GM18511 (cell line): ENCODE results near the gene IQCF2.
"Not testable (repeated sequence)": the region's sequence is repeated elsewhere in the genome, so short reads cannot be mapped to it uniquely, and the experiment has no call there.

ENCODE experiments used
- ATAC-seq: cut with Tn5 transposase; IDR thresholded peaks from one replicate; pipeline ENCODE4 v1.9.1; 2021; ENCODE audit warnings: mild to moderate bottlenecking, moderate library complexity; ENCODE audit not compliant: unreplicated experiment

The IQCF2 gene

GRCh38 chr3:51860703-51861665, at the start of gene IQCF2:
TSS of gene IQCF2 (plus strand) at chr3:51861615. CDS start at chr3:51861667, 52 bp downstream.
- no peak for ATAC-seq

DNA sequence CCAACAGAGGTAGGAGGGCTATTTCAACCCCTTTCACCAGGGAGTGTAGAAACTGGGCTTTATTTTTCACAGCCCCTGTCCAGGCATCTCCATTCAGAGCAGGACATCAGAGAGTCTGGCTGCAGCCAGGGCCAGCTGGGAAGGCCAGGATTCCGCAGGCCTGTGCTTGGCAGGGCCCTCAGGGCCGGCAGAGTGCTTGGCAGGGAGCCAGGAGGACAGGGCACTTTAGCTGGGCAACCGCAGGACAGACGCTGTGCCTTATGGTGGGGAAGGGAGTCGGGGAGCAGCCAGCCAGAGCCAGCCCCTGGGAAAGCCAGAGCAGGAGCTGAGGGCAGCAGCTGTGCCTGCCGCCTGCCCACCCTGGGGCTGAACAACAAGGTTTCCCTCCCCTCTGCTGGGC, 47.9 kb upstream of the IQCF2 start:
- no peak for ATAC-seq

DNA sequence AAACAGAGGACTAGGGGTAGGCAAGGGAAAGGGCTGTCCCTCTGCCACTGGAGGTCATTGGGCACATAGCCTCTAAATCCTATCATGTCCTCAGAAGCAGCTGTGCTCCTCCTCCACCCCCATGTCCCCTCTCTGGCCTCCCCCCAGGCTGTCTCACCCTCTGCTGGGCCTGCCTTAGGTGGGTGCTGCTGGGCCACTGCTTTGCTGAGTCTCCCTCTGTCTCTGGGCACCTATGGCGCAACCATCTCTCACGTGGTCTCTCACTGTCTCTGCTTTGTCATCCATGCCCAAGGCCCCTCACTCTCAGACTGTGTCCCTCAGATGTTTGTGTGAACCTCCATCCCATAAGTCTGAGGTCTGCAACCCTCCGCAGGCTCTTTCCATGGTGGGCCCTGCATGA, 47.4 kb upstream of the IQCF2 start:
- ATAC-seq: no peak

DNA sequence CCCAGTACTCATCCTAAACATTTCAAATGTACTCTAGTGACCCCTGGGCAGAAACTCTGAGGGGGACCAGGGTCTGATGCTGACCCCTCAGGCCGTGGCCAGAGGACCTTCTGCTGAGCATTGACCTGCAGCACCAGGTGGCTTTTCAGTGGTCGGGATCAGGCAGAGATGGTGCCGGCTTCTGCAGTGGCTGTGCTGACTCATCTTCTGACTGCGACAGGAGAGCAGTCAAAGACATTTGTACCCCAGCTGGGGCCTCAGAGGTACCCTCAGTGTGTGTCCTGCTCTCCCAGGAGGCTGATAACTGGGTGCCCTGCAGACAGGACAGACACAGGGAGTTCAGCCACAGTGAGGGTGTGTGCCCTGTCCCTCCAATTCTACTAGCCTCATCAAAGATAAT, 45.8 kb upstream of the IQCF2 start:
- no peak for ATAC-seq

DNA sequence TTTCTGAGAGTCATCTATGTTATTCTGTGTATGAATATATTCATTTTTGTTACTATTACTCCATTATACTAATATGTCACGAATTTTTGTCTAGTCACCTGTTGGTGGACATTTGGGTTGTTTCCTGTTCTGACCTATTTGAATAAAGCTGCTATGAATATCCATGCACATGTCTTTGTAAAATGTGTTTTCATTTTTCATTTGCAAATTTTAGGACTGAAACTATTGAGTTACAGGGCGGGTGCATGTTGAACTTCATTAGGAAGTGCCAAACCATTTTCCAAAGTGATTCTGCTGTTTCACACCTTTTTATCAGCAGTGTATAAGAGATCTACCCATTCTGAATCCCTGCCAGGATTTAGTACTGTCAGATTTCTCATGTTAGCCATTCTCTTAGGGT, 44.7 kb upstream of the IQCF2 start:
- ATAC-seq: no peak

DNA sequence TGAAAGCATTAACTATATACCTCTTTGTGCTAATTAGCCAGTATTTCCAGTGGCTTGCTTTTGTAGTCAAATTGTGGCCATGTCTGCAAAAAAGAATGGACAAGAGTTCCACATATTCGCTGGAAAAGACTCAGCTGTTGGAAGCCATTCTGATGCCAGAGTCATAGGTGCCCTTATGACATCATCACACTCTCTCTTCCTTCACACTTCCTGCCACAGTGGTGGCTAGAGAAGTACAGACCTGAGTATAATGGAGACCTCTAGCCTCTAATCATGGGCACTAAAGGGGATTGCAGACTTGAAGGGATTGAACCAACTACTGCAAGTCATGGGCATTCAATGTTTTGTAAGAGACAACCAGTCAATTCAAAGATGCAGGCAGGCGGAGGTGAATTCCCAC, 44.0 kb upstream of the IQCF2 start:
- no peak for ATAC-seq

DNA sequence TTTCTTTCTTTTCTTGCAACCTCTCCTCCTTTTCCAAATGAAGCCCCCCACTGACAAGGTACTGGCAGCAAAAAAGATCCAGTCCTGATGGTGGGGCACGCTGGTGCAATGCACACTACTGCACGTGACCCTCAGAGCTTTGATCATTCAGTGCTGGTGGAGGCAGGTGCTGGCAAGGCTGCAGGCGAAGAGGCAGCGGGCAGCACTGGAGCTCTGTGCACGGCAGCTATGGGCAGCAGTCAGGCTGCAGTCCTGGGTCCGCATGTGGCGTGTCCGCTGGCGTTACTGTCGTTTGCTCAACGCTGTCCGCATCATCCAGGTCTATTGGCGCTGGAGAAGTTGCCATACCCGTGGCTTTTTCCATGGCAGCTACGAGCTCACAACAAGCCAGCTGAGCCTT, 42.3 kb upstream of the IQCF2 start:
- no peak for ATAC-seq

DNA sequence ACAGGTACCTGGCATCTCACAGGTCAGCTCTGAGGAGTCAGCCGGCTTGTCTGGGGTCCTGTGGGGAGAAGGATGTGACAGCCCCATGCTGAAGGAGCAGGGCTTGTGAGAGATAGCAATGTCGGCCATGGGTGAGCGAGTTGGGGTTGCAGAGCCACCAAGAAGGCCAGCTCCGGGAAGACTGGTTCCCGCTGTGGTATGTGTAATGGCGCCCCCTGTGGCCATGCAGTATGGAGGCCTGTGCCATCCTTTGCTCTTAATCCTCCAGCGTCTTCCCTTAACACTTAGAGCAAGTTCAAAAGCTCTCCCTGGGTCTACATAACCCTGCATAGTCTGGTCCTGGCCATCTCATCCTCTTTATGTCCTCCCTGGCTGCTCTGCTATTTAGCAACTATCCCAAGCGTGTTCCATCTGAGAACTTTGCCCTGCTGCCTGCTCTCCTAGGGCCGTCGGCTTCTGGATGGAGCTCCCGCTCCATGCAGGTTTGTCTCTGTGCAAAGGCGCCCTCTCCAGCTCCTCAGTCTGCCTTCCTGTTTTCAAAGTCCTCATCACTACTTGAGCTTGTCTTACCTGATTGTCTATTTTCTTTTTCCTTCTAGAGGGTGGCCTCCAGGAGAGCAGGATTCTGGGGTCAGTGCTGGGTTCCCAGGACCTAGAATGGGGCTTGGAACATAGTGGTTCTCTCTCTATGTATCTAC, 41.6 kb upstream of the IQCF2 start:
- no peak for ATAC-seq

- ATAC-seq: no peak
Measured at GRCh38 chr3:51828297-51828696, 33.1 kb upstream of the IQCF2 start.

DNA sequence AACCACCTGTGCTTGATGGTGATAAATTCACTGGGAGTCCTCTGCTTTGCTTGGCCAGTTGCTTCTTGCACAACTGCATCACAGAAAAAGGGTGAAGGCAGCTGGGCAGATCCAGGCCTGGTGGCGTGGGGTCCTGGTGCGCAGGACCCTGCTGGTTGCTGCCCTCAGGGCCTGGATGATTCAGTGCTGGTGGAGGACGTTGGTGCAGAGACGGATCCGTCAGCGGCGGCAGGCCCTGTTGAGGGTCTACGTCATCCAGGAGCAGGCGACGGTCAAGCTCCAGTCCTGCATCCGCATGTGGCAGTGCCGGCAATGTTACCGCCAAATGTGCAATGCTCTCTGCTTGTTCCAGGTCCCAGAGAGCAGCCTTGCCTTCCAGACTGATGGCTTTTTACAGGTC, 31.1 kb upstream of the IQCF2 start:
- no peak for ATAC-seq

- ATAC-seq: no peak
Measured at GRCh38 chr3:51830836-51831385, 30.5 kb upstream of the IQCF2 start.

DNA sequence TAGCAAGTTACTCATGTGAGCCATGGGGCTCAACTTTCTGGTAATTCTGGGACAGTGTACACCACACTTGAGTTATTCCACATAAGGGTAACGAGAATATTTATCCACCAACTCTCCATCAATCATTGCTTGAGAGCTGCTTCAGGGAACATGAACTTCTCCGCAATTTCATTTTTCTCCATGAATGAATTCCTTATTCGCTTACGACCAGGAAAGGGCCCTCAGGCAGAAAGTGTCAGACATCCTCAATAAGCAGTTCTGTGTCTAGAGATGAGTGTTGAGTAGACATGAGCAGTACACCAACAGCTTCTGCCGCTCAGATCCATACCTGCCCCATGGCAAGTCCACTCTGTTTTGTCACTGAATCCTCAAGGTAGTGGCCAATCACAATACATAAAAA, 24.8 kb upstream of the IQCF2 start:
- ATAC-seq: no peak

DNA sequence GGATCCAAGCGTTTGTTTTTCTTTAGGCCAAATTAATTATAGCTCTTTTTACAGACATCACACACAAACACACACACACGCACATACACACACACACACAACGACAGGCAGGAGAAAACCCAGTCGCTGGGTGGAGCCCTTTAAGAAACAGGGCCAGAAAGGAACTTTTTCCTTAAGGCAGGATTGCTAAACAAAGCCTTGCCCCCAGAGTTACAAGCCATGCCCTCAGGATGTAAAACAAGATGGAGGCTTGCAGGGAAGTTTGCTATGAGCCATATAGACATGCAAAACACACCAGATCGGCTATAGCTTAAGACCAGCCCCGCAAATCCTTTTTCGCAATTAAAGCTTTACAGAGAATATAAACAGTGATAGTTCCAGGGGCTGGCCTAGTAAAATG, 16.3 kb upstream of the IQCF2 start:
- ATAC-seq: no peak

- ATAC-seq: not testable (repeated sequence)
Measured at GRCh38 chr3:51855411-51855810, 6.0 kb upstream of the IQCF2 start.

GRCh38 chr3:51862886-51863285, 1.5 kb downstream of the IQCF2 start:
- ATAC-seq: no peak

DNA sequence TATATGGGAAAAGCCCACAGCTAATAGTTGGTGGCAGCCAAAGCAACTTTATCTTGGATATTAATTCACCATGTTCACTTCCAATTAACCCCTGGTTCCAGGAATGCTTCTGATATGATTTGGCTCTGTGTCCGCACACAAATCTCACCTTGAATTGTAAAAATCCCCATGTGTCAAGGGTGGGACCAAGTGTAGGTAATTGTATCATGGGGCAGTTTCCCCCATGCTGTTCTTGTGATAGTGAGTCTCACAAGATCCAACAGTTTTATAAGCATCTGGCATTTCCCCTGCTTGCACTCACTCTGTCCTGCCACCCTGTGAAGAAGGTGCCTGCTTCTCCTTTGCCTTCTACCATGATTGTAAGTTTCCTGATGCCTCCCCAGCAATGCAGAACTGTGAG, 7.5 kb downstream of the IQCF2 start:
- not testable (repeated sequence) for ATAC-seq

DNA sequence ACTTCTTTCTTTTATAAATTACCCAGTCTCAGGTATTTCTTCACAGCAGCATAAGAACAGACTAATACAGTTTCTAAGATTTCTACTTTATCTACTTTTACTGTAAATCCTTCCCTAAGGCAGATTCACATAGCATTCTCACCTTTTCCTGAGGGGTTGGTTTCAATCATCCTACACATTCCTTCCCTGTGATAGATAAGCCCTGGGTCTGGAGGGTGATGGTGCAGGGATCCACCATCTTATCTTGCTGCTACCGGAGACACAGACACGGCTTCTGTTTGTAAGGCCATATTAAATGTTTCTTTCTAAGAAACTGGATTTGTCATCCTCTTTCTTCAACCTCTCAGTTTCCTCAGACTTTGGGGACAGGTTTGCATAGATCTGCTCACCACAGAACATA, 7.9 kb downstream of the IQCF2 start:
- no peak for ATAC-seq

DNA sequence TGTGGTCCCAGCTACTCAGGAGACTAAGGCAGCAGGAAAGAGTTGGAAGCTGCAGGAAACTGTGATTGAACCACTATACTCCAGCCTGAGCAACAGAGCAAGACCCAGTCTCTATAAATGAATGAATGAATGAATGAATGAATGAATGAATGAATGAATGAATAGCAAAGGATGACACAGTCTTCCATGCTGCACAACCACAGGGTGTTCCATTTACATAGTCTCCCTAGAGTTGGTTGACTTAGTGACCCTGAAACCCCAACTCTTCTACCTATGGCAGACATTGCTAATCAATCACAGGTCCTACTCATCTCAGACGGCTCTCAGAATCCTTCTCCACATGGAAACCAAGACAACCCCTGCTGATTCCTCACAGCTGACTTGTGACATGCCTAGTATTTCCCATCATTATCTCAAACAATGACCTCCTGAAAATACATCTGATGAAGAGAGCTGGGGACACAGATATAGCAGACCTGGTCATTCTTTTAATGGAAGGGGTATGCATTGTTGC, 11.9 kb downstream of the IQCF2 start:
- no peak for ATAC-seq

DNA sequence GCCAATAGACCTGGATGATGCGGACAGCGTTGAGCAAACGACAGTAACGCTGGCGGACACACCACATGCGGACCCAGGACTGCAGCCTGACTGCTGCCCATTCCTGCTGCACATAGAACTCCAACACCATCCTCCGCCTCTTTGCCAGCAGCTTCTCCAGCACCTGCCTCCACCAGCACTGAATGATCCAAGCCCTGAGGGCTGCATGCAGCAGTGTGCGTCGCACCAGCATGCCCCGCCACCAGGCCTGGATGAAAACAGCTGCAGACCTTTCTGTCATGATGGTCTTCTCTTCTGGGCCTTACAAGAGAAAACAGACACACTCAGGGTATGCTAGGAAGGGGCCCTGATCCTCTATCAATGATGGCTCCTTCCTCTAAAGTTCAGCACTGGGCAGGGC, 12.5 kb downstream of the IQCF2 start:
- ATAC-seq: no peak

GRCh38 chr3:51874411-51874810, 13.0 kb downstream of the IQCF2 start:
- no peak for ATAC-seq

DNA sequence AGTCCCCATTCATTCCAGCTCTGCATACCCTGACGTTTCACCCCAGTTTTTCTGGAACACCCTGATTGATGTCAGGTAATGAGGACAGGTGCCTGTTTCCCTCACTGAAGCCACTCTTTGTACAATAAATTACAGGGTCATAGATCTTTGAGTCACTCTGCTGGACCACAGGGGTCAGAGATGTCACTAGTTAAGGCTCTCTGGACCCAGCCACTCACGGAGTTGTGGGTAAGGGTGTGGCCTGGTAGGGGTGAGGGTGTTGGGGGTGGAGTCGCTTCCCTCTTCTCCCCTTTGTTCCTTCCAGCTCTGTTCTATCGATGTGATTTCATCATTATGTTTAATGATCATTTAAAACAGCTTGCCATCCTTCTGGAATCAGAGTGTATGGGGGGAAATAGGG, 13.5 kb downstream of the IQCF2 start:
- ATAC-seq: no peak

DNA sequence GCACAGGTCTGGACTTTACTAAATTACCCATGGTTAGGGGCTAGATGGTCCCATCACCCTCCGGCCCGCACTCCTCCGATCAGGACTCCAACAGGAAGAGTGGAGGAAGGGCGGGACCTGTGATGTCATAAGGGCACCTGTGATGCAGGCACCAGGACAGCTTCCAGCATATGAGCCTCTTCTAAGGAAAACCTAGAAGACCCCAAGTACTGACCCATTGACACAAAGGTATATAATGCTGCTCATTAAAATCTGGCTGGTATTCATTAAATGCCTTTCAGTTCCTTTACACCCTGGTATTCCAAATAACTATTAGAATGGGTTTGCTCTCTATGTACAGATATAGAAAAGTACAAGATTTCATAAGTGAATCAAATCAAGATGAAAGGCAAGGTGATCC, 14.1 kb downstream of the IQCF2 start, which contains the start of gene IQCF5:
Gene IQCF5 (minus strand): TSS at position 101 of the 400 bp plus-strand sequence. CDS start 70 bp downstream, at position 31.
- no peak for ATAC-seq
